PFSK-1 (cell line): ENCODE results near the gene MZF1.

Experiments
- FOXP2 ChIP-seq: optimal IDR thresholded peaks from 2 replicates; pipeline ENCODE3; 2011; ENCODE audit warnings: borderline replicate concordance, control low read depth, inconsistent platforms; ENCODE audit not compliant: insufficient read depth; ENCODE audit errors: extremely low read length, extremely low read depth
- POLR2AphosphoS5 ChIP-seq: IDR thresholded peaks from 2 replicates; pipeline ENCODE4 v1.6.1; 2012; ENCODE audit warnings: low read depth, mild to moderate bottlenecking, control low read depth, low read length, moderate library complexity
- SIN3A ChIP-seq: IDR thresholded peaks from 2 replicates; pipeline ENCODE4 v1.6.1; 2012; ENCODE audit warnings: mild to moderate bottlenecking, low read length, moderate library complexity, borderline replicate concordance; ENCODE audit not compliant: insufficient read depth
- TAF1 ChIP-seq: IDR thresholded peaks from 2 replicates; pipeline ENCODE4 v1.6.1; 2012; ENCODE audit warnings: low read length, control low read depth, borderline replicate concordance; ENCODE audit not compliant: insufficient read depth
- TF ChIP-seq, protein P1 (sequence below), 2 experiments: IDR thresholded peaks; 2 replicates each; pipeline versions ENCODE4 v1.6.1 to v1.8.0; 2011 to 2012; ENCODE audit warnings: low read depth in 2 of 2, low read length in 2 of 2, control low read depth in 1 of 2, inconsistent platforms in 1 of 2, mild to moderate bottlenecking in 1 of 2, moderate library complexity in 1 of 2; ENCODE audit not compliant: insufficient read depth in 1 of 2

The MZF1 gene

DNA sequence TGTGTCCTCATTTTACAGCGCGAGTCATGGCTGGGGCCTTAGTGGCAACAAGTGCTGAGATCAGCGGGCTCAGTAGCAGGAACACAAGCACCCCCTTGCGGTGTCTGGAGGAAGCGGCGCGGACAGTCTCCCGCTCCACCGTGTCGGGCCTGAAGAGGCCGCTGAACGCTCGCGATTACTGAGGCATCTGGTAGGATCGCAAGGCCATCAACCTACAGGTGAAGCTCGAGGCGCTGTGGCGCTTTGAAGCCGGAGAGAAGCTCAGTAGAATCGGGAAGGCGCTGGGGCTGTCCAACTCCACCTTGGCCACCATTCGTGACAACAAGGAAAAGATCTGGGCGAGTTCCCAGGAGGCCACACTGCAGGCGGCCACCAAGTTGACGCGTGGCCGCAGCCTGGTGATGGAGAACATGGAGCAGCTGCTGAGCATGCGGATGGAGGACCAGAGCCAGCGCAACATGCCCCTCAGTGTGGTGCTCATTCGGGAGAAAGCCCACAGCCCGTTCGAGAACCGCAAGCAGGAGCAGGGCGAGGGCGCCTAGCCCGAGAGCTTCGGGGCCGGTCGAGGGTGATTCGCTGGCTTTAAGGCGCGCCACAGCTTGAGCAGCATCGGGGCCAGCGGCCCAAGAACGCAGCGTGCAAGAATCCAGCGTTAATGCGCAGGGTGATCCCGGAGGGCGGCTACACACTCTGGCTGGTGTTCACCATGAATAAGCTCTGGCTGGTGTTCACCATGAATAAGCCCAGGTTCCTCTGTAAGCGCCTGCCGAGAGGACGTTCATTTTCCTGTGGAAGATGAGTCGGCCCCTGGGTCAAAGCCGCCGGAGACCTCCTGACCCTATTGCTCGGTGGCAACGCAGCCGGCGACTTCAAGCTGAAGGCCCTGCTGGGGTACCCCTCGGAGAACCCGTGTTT is 8.3 kb upstream of the MZF1 start:
- TF ChIP-seq, protein P1, sequence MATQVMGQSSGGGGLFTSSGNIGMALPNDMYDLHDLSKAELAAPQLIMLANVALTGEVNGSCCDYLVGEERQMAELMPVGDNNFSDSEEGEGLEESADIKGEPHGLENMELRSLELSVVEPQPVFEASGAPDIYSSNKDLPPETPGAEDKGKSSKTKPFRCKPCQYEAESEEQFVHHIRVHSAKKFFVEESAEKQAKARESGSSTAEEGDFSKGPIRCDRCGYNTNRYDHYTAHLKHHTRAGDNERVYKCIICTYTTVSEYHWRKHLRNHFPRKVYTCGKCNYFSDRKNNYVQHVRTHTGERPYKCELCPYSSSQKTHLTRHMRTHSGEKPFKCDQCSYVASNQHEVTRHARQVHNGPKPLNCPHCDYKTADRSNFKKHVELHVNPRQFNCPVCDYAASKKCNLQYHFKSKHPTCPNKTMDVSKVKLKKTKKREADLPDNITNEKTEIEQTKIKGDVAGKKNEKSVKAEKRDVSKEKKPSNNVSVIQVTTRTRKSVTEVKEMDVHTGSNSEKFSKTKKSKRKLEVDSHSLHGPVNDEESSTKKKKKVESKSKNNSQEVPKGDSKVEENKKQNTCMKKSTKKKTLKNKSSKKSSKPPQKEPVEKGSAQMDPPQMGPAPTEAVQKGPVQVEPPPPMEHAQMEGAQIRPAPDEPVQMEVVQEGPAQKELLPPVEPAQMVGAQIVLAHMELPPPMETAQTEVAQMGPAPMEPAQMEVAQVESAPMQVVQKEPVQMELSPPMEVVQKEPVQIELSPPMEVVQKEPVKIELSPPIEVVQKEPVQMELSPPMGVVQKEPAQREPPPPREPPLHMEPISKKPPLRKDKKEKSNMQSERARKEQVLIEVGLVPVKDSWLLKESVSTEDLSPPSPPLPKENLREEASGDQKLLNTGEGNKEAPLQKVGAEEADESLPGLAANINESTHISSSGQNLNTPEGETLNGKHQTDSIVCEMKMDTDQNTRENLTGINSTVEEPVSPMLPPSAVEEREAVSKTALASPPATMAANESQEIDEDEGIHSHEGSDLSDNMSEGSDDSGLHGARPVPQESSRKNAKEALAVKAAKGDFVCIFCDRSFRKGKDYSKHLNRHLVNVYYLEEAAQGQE (IDR thresholded peaks at IDR 0.05; ENCODE audit: insufficient read depth in 1 of 2, low read depth in 2 of 2, low read length in 2 of 2) = 0 out of 4 replicates have a peak, but pooled peaks of 1 of the 2 experiments have one; percentile 35
- no peak for TF ChIP-seq POLR2AphosphoS5
- TF ChIP-seq FOXP2 = peak; percentile 67

DNA sequence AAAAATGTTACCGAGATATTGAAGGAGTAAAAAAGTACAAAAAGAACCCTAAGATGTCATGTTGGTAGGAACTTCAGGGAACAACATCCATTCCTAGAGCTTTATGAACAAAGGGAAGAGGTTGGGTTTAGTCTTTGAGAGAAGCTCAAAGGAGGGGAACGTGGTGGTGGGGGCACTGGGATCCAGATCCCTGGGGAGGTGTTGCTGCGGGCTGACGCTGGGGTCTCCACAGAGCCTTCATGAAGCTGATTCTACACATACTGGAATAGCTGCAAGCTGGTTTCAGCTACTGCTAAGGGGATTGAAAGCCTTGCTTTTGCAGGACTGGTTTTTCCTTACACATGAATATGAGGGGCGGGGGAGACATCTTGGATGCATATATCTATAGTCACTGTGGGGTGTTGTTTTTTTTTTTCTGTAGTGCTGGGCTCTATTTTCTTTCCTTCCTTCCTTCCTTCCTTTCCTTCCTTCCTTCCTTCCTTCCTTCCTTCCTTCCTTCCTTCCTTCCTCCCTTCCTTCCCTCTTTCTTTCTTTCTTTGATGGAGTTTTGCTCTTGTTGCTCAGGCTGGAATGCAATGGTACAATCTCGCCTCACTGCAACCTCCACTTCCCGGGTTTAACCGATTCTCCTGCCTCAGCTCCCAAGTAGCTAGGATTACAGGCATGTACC is 6.5 kb upstream of the MZF1 start:
- no peak for TF ChIP-seq FOXP2
- no peak for TF ChIP-seq POLR2AphosphoS5
- TF ChIP-seq SIN3A = no peak
- TF ChIP-seq, protein P1 (IDR thresholded peaks at IDR 0.05; ENCODE audit: insufficient read depth in 1 of 2, low read depth in 2 of 2, low read length in 2 of 2) = no peak
- TF ChIP-seq TAF1 = no peak

DNA sequence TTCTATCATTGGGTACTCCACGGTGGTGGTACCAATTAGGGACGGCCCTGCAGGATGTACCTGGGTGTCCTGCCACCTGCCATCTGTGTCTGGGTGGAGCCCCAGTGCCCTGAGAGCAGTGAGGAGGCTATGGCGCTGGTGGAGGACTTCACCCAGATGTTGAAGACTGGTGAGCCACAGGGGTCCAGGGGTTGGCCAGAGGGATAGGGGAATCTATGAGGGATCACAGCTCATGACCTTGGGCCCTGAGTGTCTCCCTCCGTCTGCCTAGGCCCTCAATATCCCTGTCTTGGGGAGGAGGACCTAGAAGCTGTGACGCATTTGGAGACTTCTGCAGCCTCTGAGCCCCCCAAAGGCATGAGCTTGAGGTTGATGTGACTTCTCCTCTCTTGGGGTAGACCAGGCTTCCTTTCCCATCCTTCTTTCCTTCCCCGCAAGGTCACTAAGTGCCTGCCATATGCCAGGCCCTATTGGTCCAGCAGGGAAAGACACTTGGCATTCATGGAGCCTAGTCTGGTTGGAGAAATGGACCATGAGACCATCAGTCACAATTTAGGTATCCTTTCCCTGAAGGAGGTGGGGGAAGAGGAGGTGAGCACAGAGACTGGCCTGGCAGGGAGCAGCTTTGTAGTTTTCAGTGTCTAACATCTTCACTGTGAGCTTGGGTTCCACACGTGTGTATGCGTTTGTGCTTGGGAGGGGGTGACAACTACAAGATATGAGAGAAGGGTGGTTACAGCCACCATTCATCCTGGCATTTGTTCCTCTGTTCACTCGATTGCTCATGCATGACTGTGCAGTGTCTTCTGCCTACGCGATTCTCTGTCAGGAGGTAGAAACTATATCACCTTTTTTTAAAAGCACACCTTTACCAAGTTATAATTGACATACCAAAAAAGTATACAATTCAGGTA is 5.1 kb upstream of the MZF1 start:
- TF ChIP-seq SIN3A (no peak), TAF1 (no peak), FOXP2 (no peak), POLR2AphosphoS5 (no peak)
- TF ChIP-seq, protein P1 (IDR thresholded peaks at IDR 0.05; ENCODE audit: insufficient read depth in 1 of 2, low read depth in 2 of 2, low read length in 2 of 2) = no peak

DNA sequence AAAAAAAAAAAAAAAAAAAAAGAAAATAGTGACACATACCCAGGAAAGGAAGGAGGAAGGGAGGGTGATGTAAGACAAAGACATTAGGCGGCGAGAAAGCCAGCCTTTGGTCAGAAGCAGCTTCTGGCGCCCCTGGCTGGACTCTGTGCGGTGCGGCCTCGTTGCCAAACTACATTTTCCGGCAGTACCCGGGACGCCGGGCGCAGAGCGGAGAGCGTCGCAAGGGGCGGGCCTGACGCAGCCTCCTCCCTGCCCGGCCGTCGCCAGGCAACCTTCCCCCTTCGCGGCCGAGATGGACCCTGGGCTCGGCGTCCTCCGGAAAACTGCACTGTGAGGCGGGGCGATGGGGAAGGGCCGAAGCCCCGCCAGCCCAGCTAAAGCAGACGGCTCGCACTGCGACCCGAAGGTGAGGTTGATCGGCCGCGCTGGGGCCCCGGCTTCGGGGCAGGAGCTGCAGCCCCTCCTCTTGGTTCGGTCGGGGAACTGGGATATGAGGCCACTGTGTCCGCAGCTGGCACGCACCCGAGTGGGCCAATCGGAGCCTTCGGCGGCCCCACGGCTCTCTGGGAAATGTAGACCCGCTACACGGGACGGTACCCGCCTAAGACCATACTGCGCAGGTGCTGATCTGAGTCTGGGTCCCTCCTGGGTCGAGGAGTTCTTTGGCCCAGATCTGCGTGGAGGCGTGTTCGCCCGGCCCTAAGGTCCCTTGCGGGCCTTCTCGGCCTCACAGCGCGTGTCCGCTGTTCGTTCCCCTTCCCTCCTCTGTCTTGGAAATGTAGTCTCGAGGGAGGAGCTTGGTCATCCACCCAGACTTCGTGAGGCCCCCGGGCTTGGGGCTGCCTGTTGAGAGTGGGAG is 2.3 kb upstream of the MZF1 start:
- TF ChIP-seq FOXP2 (peak; percentile 90), SIN3A (no peak), TAF1 (peak; percentile 71; the same call in 1 of the 2 replicates), POLR2AphosphoS5 (peak; percentile 74)
- TF ChIP-seq, protein P1 (IDR thresholded peaks at IDR 0.05; ENCODE audit: insufficient read depth in 1 of 2, low read depth in 2 of 2, low read length in 2 of 2) = no peak
